H9 (cell line): ENCODE data around the gene CRY1. TPM values are rescaled to one million over a fixed set of nuclear protein-coding genes. Genes with fewer than 3 reads are reported as not detected.

Experiments
- DNase-seq: peaks from one replicate; pipeline ENCODE4 v3.0.0-alpha.2; 2017
- H2AFZ ChIP-seq: one replicate; pipeline ENCODE4 v1.6.1; 2013; ENCODE audit warnings: mild to moderate bottlenecking, low read length, control low read depth, moderate library complexity
- H2AK5ac ChIP-seq: 2 replicates; pipeline ENCODE4 v1.6.1; 2013; ENCODE audit warnings: low read length, control low read depth, mixed read lengths; ENCODE audit not compliant: insufficient read length
- H2BK120ac ChIP-seq: one replicate; pipeline ENCODE4 v1.6.1; 2013; ENCODE audit warnings: low read depth, mild to moderate bottlenecking, low read length, control low read depth, inconsistent platforms; ENCODE audit not compliant: poor library complexity, severe bottlenecking
- H2BK12ac ChIP-seq: 2 replicates; pipeline ENCODE4 v1.6.1; 2013; ENCODE audit warnings: low read length, control low read depth, mixed read lengths, low read depth; ENCODE audit not compliant: insufficient read length
- H2BK15ac ChIP-seq: 2 replicates; pipeline ENCODE4 v1.6.1; 2013; ENCODE audit warnings: low read depth, low read length, control low read depth
- H2BK20ac ChIP-seq: one replicate; pipeline ENCODE4 v1.6.1; 2013; ENCODE audit warnings: low read depth, mild to moderate bottlenecking, low read length, control low read depth, inconsistent platforms; ENCODE audit not compliant: poor library complexity, severe bottlenecking
- H2BK5ac ChIP-seq: 2 replicates; pipeline ENCODE4 v1.6.1; 2013; ENCODE audit warnings: low read length, control low read depth, mixed read lengths; ENCODE audit not compliant: insufficient read length
- H3K14ac ChIP-seq: 2 replicates; pipeline ENCODE4 v1.6.1; 2013; ENCODE audit warnings: low read length, control low read depth; ENCODE audit not compliant: insufficient read depth
- H3K18ac ChIP-seq: 2 replicates; pipeline ENCODE4 v1.6.1; 2013; ENCODE audit warnings: low read depth, mild to moderate bottlenecking, mixed read lengths, low read length, control low read depth; ENCODE audit not compliant: insufficient read length
- H3K23ac ChIP-seq: 2 replicates; pipeline ENCODE4 v1.6.1; 2013; ENCODE audit warnings: low read length, control low read depth, mixed read lengths, low read depth; ENCODE audit not compliant: insufficient read length
- H3K23me2 ChIP-seq: 2 replicates; pipeline ENCODE4 v1.6.1; 2013; ENCODE audit warnings: low read depth, mild to moderate bottlenecking, mixed read lengths, low read length, control low read depth; ENCODE audit not compliant: insufficient read length, poor library complexity, severe bottlenecking
- H3K27ac ChIP-seq: 2 replicates; pipeline ENCODE4 v1.5.1; 2013; ENCODE audit warnings: low read length, control low read depth, mixed read lengths, low read depth; ENCODE audit not compliant: insufficient read length
- H3K27me3 ChIP-seq: 2 replicates; pipeline ENCODE4 v1.6.1; 2013; ENCODE audit warnings: low read length, control low read depth, inconsistent platforms; ENCODE audit not compliant: insufficient read depth
- H3K4ac ChIP-seq: 2 replicates; pipeline ENCODE4 v1.6.1; 2013; ENCODE audit warnings: low read depth, mild to moderate bottlenecking, control low read depth, inconsistent platforms, low read length, moderate library complexity
- H3K4me1 ChIP-seq: 2 replicates; pipeline ENCODE4 v1.6.1; 2013; ENCODE audit warnings: low read length, control low read depth, inconsistent platforms; ENCODE audit not compliant: insufficient read depth
- H3K4me2 ChIP-seq: 2 replicates; pipeline ENCODE4 v1.6.1; 2013; ENCODE audit warnings: low read length, control low read depth, mixed read lengths; ENCODE audit not compliant: insufficient read length, insufficient read depth
- H3K56ac ChIP-seq: 2 replicates; pipeline ENCODE4 v1.6.1; 2013; ENCODE audit warnings: low read depth, mild to moderate bottlenecking, mixed read lengths, low read length, control low read depth; ENCODE audit not compliant: insufficient read length
- H3K79me1 ChIP-seq: 2 replicates; pipeline ENCODE4 v1.6.1; 2013; ENCODE audit warnings: low read depth, mild to moderate bottlenecking, moderate library complexity, low read length, control low read depth, inconsistent platforms; ENCODE audit not compliant: insufficient read depth, poor library complexity, severe bottlenecking
- H3K79me2 ChIP-seq: 2 replicates; pipeline ENCODE4 v1.6.1; 2013; ENCODE audit warnings: low read length, control low read depth, inconsistent platforms; ENCODE audit not compliant: insufficient read depth
- H3K9ac ChIP-seq: 2 replicates; pipeline ENCODE4 v1.6.1; 2013; ENCODE audit warnings: low read length, control low read depth, mixed read lengths; ENCODE audit not compliant: insufficient read length; ENCODE audit errors: extremely low read depth
- H3K9me3 ChIP-seq: one replicate; pipeline ENCODE4 v1.6.1; 2013; ENCODE audit warnings: low read depth, low read length, inconsistent platforms; ENCODE audit not compliant: control insufficient read depth
- H3T11ph ChIP-seq: one replicate; pipeline ENCODE4 v1.6.1; 2013; ENCODE audit warnings: mild to moderate bottlenecking, low read length, control low read depth, inconsistent platforms
- H4K20me1 ChIP-seq: one replicate; pipeline ENCODE4 v1.6.1; 2013; ENCODE audit not compliant: control insufficient read depth, insufficient read length, insufficient read depth
- H4K5ac ChIP-seq: 2 replicates; pipeline ENCODE4 v1.6.1; 2013; ENCODE audit warnings: low read depth, mild to moderate bottlenecking, mixed read lengths, low read length, control low read depth; ENCODE audit not compliant: insufficient read length
- H4K8ac ChIP-seq: replicated peaks from 2 replicates; pipeline ENCODE4 v1.6.1; 2013; ENCODE audit warnings: low read length, control low read depth, mixed read lengths, low read depth; ENCODE audit not compliant: insufficient read length
- H4K91ac ChIP-seq: 2 replicates; pipeline ENCODE4 v1.6.1; 2013; ENCODE audit warnings: low read depth, mild to moderate bottlenecking, moderate library complexity, mixed read lengths, low read length, control low read depth; ENCODE audit not compliant: insufficient read length
- H3K27ac Mint-ChIP-seq, 3 experiments: 2 replicates in 2 of 3; 3 replicates in 1 of 3; pipeline ENCODE4 v1.8.0; 2020 to 2021; ENCODE audit warnings: mixed read lengths in 3 of 3, mild to moderate bottlenecking in 1 of 3, moderate library complexity in 1 of 3
- H3K27me3 Mint-ChIP-seq: 2 replicates; pipeline ENCODE4 v1.8.0; 2021; ENCODE audit warnings: low read depth, mild to moderate bottlenecking, moderate library complexity, mixed read lengths
- H3K36me3 Mint-ChIP-seq, 3 experiments: 2 replicates in 2 of 3; 3 replicates in 1 of 3; pipeline ENCODE4 v1.8.0; 2020 to 2021; ENCODE audit warnings: low read depth in 3 of 3, mixed read lengths in 3 of 3; ENCODE audit not compliant: insufficient read depth in 1 of 3
- H3K4me1 Mint-ChIP-seq, 2 experiments: 2 replicates each; pipeline ENCODE4 v1.8.0; 2020; ENCODE audit warnings: mixed read lengths in 2 of 2
- H3K4me3 Mint-ChIP-seq, 2 experiments: 2 replicates in 1 of 2; 3 replicates in 1 of 2; pipeline ENCODE4 v1.8.0; 2020 to 2021; ENCODE audit warnings: mild to moderate bottlenecking in 2 of 2, mixed read lengths in 2 of 2, moderate library complexity in 1 of 2
- H3K9me3 Mint-ChIP-seq, 2 experiments: 2 replicates in 1 of 2; 3 replicates in 1 of 2; pipeline ENCODE4 v1.8.0; 2020; ENCODE audit warnings: mild to moderate bottlenecking in 2 of 2, mixed read lengths in 2 of 2, moderate library complexity in 1 of 2
- WGBS: extraction: QIAGEN DNeasy Blood & Tissue Kit; methylation state at CpG from one replicate; pipeline ENCODE4 v1.1.7; 2013; ENCODE audit warnings: missing lambda C conversion rate, low lambda C conversion rate, mixed read lengths; ENCODE audit not compliant: insufficient read length; ENCODE audit errors: extremely low coverage; 5-methylcytosine and 5-hydroxymethylcytosine counted together
- total RNA-seq: library from RNA; stranded (reverse); gene quantifications from 2 replicates; pipeline ENCODE4 v1.2.1, GENCODE V29; 2021
- TF ChIP-seq, protein P1 (sequence below): fragments of 200-600 bp; sonication (generic); conservative IDR thresholded peaks from 3 replicates; pipeline ENCODE4 v1.8.0; 2021; ENCODE audit warnings: antibody characterized with exemption, mild to moderate bottlenecking

The CRY1 gene
- total RNA-seq, 1 experiment from 2014 or later, result 23.5 TPM

DNA sequence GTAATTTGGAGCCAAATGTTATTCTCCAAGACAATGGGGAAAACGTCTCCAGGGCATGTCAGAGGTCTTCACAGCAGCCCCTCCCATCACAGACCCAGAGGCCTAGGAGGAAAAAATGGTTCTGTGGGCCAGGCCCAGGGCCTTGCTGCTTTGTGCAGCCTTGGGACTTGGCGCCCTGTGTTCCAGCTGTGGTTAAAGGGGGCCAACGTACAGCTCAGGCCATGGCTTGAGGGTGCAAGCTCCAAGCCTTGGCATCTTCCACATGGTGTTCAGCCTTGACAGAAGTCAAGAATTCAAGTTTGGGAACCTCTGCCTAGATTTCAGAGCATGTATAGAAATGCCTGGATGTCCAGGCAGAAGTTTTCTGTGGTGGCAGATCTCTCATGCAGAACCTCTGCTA, 3.2 kb upstream of the CRY1 start:
- Histone ChIP-seq H3K27me3 (no peaks in the 10 kb centered on the region), H2AFZ (no peak overlapping the region), H2AK5ac (no peak overlapping the region), H3K4me2 (no peak overlapping the region), H2BK120ac (no peak overlapping the region), H3K4me1 (peaks cover 2% of the 10 kb centered on the region; the same call in 1 of the 2 replicates), H3K18ac (no peak overlapping the region), H4K20me1 (no peaks in the 10 kb centered on the region), H2BK12ac (no peak overlapping the region), H3K9ac (no peak overlapping the region), H3K4ac (no peak overlapping the region), H3T11ph (no peak overlapping the region), H3K23me2 (peaks cover 14% of the 10 kb centered on the region), H4K5ac (no peak overlapping the region), H3K79me1 (no peaks in the 10 kb centered on the region), H3K9me3 (no peaks in the 10 kb centered on the region), H3K56ac (no peak overlapping the region), H3K79me2 (peaks cover 1% of the 10 kb centered on the region; the same call in 1 of the 2 replicates), H4K8ac (no peak overlapping the region), H2BK20ac (no peak overlapping the region), H2BK15ac (no peak overlapping the region), H4K91ac (no peak overlapping the region), H3K14ac (no peak overlapping the region), H3K23ac (no peak overlapping the region), H2BK5ac (no peak overlapping the region), H3K27ac (no peak overlapping the region)
- TF ChIP-seq, protein P1, sequence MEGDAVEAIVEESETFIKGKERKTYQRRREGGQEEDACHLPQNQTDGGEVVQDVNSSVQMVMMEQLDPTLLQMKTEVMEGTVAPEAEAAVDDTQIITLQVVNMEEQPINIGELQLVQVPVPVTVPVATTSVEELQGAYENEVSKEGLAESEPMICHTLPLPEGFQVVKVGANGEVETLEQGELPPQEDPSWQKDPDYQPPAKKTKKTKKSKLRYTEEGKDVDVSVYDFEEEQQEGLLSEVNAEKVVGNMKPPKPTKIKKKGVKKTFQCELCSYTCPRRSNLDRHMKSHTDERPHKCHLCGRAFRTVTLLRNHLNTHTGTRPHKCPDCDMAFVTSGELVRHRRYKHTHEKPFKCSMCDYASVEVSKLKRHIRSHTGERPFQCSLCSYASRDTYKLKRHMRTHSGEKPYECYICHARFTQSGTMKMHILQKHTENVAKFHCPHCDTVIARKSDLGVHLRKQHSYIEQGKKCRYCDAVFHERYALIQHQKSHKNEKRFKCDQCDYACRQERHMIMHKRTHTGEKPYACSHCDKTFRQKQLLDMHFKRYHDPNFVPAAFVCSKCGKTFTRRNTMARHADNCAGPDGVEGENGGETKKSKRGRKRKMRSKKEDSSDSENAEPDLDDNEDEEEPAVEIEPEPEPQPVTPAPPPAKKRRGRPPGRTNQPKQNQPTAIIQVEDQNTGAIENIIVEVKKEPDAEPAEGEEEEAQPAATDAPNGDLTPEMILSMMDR, result no peak
- no peak overlapping the region for H3K27ac Mint-ChIP-seq
- H3K9me3 Mint-ChIP-seq, result peaks cover 18 to 20% of the 10 kb centered on the region in 2 experiments
- no peak for DNase-seq
- peaks cover 3% of the 10 kb centered on the region; the same call in 1 of the 2 replicates for H3K27me3 Mint-ChIP-seq
- H3K36me3 Mint-ChIP-seq, result peaks cover 5 to 16% (median 15%) of the 10 kb centered on the region in 3 experiments; a peak in 6 of 7 replicates
- peaks cover 6 to 8% of the 10 kb centered on the region in 2 experiments for H3K4me1 Mint-ChIP-seq
- WGBS, result no CpG with 5 or more reads among the region's 3 CpGs
- H3K4me3 Mint-ChIP-seq, result no peak overlapping the region
